Ishikawa (cell line): ENCODE data around the gene PCMTD2.

Experiments
- CEBPB ChIP-seq: IDR thresholded peaks from 2 replicates; pipeline ENCODE4 v1.6.1; 2012
- CREB1 ChIP-seq: IDR thresholded peaks from 2 replicates; pipeline ENCODE4 v1.6.1; 2012; ENCODE audit warnings: low read depth
- EGR1 ChIP-seq: IDR thresholded peaks from 2 replicates; pipeline ENCODE4 v1.6.1; 2012
- EP300 ChIP-seq: IDR thresholded peaks from 2 replicates; pipeline ENCODE4 v1.6.1; 2012; ENCODE audit warnings: borderline replicate concordance
- FOXM1 ChIP-seq: IDR thresholded peaks from 2 replicates; pipeline ENCODE4 v1.6.1; 2012; ENCODE audit warnings: low read depth, borderline replicate concordance
- MAX ChIP-seq: IDR thresholded peaks from 2 replicates; pipeline ENCODE4 v1.6.1; 2012
- NFIC ChIP-seq: IDR thresholded peaks from 2 replicates; pipeline ENCODE4 v1.6.1; 2012
- RAD21 ChIP-seq: IDR thresholded peaks from 2 replicates; pipeline ENCODE4 v1.6.1; 2012; ENCODE audit warnings: low read depth
- REST ChIP-seq: IDR thresholded peaks from 2 replicates; pipeline ENCODE4 v1.6.1; 2012; ENCODE audit warnings: low read depth, mild to moderate bottlenecking
- TAF1 ChIP-seq: IDR thresholded peaks from 2 replicates; pipeline ENCODE4 v1.6.1; 2012; ENCODE audit warnings: low read depth, mild to moderate bottlenecking
- TCF12 ChIP-seq: IDR thresholded peaks from 2 replicates; pipeline ENCODE4 v1.6.1; 2012; ENCODE audit warnings: low read depth
- TEAD4 ChIP-seq: IDR thresholded peaks from 2 replicates; pipeline ENCODE4 v1.6.1; 2012
- USF1 ChIP-seq: IDR thresholded peaks from 2 replicates; pipeline ENCODE4 v1.6.1; 2012
- YY1 ChIP-seq: IDR thresholded peaks from 2 replicates; pipeline ENCODE4 v1.6.1; 2012; ENCODE audit warnings: low read depth
- ZBTB7A ChIP-seq: IDR thresholded peaks from 2 replicates; pipeline ENCODE4 v1.6.1; 2012; ENCODE audit warnings: low read depth

PCMTD2 gene

GRCh38 chr20:64236137-64237088 lies 19.1 kb upstream of the PCMTD2 start:
- TF ChIP-seq FOXM1 (no peak), REST (no peak), TAF1 (no peak), MAX (no peak), YY1 (no peak), USF1 (no peak), NFIC (no peak), TCF12 (no peak), CREB1 (no peak), EP300 (no peak)

- no peak for TF ChIP-seq REST
Measured at GRCh38 chr20:64237316-64237715, 18.2 kb upstream of the PCMTD2 start.

- TF ChIP-seq ZBTB7A: no peak
- no peak for TF ChIP-seq TEAD4
- no peak for TF ChIP-seq NFIC
- no peak for TF ChIP-seq USF1
- no peak for TF ChIP-seq TCF12
- TF ChIP-seq EP300: no peak
Measured at GRCh38 chr20:64238115-64238825, 17.3 kb upstream of the PCMTD2 start.

- no peak for TF ChIP-seq NFIC
- TF ChIP-seq FOXM1: no peak
- no peak for TF ChIP-seq RAD21
- TF ChIP-seq MAX: no peak
- no peak for TF ChIP-seq ZBTB7A
Measured at GRCh38 chr20:64238851-64239387, 16.6 kb upstream of the PCMTD2 start.

- TF ChIP-seq REST (no peak), CREB1 (no peak), TCF12 (no peak), EGR1 (no peak), YY1 (no peak), ZBTB7A (no peak), RAD21 (no peak), CEBPB (no peak), NFIC (no peak)
Measured at GRCh38 chr20:64239449-64240242, 15.9 kb upstream of the PCMTD2 start.
